Left hindlimb (tissue), 1 donor: ENCODE results near the gene TRIM44.
"Not testable (repeated sequence)": the region's sequence is repeated elsewhere in the genome, so short reads cannot be mapped to it uniquely, and the experiment has no call there.

ENCODE experiments used
- DNase-seq: peaks from one replicate; pipeline ENCODE4 v3.0.0-alpha.2; 2018

The TRIM44 gene

DNA sequence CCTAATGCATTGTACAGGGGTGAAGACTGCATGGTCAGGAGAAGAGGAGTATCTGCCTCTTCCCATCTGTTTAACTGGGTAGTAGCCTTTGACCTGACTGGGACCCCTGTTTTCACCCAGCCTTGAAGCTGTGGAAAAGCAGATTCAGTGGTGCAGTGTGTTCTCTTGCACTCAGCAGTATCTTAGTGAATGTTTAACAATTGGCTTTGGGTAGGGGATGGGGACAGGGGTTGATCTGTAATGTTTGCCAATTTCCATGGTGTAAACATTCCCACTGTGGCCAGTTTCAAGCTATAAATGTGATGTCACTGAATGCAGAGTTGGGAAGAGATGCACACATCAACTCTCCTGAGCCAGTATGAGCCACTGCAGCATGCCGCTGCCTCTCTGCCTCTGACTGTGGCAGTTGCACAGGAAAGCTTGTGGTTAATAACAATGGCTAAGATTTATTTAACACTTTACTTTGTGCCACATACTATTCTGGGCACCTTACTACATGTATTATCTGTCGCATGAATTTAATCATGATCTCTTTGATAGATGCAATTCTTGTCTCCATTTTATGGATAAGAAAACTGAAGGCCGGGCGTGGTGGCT lies 28.6 kb upstream of the TRIM44 start:
- no peak for DNase-seq

DNA sequence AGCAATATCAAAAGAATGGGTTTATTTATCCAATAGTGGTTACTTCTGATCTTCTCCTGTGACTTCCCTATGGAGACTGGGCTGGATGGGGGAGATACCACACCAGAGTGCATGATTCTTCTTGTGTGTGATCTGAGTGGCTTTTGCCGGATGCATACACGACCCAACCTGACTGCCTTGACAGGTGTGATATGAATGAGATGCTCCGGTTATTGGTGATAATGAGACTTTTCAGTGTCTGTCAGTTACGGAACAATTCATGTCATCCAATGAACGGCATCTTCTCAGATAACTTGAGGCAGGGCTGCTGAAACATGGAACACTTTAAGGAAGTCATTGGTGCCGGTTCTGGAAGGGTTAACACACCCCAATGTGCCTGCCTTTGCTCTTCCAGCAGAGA lies 26.6 kb upstream of the TRIM44 start:
- DNase-seq: no peak

DNA sequence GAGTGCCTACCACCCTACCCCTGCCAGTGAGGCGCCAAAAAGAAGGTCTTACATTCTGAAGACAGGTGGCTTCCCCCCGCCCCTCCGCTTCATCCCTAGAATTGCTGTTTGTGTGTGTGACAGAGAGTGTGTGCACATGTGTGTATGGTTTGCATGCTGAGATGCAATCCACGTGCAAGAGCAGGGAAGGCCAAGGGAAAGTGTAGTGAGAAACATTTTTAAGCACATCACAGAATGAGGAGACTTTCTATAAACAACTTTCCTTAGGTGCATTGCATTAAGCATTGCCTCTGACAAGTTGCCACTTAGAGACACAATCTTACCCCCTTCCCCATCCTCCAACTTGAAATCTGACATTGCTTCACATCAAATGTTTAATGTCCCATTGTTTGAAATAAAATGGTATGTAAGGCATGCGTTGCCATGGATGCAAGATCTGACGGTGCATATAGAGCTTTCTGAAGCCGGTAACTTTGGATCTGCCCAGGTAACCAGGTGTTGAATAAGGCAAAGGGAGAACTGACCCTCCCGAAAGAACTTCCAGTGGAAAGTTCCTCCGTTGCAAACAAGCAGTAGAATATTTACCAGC lies 22.9 kb upstream of the TRIM44 start:
- no peak for DNase-seq

DNA sequence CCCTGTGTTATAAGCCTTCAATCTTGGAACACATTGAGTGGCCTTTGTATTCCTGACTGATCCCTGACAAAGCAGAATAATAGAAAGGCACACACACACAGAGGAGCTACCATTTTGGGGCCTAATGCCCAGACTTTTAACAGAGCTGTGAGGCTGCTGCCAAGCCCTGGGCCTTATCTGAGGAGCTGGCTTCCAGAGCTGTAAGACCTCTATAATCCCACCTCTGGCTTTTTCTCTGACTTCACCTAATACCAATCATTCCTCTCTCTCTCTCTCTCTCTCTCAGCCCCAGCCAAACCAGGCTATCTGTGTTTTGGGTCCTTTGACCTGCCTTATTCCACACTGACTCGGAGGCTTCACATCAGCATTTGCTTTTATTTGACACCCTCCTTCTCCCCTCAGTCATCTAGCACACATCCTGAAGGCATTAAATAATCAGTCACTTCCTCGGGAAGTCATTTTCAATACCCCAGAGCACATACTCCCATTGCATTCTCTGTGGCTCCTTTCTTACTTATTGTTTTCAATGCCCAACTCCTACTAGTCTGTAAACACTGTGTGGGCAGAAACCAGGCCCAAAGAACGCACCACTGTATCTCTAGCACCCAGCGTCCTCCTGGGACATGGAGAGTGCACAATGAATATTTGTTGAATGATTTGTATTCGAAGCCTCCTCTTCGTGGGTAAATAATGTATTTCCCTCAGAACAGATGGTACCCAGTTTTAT lies 21.2 kb upstream of the TRIM44 start:
- DNase-seq: no peak

DNA sequence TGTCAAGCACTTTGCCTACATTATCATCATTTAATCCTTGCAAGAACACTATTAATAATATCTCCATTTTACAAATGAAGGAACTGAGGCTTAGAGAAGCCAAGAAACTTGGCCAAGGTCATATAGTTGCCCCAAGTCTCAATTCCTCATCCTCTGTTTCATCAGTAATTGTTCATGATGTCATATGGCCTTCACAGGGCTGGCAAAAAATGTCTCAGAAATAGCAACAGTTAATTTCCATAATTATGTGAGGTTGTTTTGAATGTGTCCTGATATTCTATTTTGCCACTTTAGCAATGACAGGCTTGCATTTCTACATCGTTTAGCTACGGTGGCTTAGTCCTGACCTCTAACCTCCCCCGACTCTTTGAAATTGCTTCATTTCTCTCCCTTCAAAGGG lies 20.6 kb upstream of the TRIM44 start:
- DNase-seq: no peak

DNA sequence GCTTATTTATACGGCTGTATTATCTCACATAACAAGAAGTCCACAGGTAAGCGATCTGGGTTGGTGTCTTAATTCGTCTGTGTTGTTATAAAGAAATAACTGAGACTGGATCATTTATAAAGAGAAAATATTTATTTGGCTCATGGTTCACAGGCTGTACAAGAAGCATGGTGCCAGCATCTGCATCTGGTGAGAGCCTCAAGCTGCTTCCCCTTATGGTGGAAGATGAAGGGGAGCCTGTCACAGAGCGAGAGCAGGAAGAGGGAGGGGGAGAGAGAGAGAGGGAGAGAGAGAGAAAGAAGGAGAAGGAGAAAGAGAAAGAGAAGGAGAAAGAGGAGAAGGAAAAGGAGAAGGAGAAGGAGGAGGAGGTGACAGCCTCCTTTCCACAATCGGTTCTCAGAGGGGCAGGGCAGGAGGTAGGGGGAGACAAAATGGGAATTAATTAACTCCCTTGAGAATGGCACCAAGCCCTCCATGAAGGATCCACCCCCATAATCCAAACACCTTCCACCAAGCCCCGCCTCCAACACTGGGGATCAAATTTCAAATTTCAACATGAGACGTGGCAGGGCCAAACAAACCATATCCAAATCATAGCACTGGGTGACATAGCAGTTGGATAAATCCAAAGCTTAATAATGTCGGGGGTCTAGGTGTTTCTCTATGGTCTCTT lies 15.0 kb upstream of the TRIM44 start:
- DNase-seq: no peak

DNA sequence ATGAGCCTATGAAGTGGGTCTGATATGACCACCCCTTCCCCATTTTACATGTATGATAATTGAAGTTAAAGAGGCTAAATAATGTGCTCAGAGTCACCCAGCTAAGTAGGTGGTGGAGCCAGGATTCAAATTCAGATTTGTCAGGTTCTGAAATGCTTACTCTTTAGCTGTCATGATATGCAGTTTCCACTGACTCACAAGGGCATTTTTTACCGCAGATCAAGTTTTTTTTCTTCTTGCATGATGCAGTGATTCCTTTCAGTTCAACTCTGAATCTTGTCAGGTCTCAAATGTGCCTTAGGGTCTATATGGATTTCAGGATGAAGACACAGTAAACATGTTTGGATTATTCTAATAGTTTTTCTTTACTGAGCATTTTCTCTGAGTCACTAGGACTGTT lies 12.6 kb upstream of the TRIM44 start:
- DNase-seq: no peak

DNA sequence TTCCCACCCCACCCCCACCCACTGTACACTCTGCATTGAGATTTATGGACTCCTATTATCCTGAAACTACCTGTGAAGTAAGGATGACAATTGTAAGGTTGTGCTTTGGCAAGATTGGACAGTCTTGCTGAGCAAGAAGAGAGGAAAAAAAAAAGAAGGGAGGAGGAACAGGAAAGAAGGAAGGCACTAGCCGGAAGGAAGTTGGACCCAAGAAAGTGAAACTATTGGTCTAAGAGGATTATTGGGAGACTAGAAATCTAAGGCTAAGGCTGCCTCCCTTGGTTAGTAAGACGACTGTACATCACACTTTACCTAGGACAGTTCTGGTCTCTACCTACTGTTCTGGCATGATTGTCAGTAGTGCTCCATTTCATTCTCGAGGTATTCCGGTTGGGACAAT lies 12.1 kb upstream of the TRIM44 start:
- DNase-seq: no peak

DNA sequence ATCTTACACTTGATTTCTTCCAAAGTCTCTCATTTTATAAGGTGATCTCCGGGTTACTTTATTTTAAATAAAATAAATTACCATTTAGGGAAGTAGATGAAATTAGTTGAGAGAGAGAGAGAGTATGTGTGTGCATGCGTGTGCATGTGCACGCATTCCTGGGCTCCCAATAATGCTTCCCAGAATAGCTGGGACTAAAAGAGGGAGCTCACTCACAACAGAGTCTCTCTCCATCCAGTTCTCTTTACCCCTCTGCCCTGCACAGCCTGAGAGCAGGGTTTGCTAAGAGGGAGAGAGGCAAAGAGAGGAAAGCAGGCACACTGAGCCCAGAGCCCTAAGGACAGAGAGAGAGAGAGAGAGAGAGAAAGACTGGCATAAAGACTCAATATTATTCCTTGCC lies 11.3 kb upstream of the TRIM44 start:
- no peak for DNase-seq

DNA sequence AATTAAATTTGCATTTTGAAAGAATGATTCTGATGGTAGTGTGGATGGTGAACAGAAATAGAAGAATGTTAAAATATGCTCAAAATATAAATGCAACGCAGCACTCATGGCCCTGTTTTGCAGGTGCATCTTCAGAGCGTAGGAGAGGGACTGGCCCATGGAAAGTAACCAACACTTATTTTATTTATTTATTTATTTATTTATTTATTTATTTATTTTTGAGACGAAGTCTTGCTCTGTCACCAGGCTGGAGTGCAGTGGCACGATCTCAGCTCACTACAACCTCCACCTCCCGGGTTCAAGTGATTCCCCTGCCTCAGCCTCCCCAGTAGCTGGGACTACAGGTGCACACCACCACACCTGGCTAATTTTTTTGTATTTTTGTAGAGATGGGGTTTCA lies 9.8 kb upstream of the TRIM44 start:
- not testable (repeated sequence) for DNase-seq

DNA sequence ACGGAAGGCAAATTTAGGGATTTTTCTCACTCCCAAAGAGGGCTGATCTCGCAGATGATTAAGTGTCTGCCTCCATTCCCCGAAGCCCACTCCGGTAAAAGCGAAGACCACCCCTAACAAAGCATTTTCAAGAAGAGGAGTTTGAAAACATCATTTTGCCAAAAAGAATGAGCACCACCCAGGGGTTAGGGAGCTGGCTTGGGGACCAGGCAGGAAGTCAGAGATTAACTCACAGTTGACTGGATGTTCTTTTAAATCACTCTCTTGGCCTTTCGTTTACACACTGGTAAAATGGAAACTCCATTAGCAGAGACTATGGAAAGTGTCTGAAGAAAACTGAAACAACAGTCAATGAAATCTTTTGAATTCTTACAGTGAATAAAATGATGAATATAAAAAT lies 7.9 kb upstream of the TRIM44 start:
- DNase-seq: no peak

DNA sequence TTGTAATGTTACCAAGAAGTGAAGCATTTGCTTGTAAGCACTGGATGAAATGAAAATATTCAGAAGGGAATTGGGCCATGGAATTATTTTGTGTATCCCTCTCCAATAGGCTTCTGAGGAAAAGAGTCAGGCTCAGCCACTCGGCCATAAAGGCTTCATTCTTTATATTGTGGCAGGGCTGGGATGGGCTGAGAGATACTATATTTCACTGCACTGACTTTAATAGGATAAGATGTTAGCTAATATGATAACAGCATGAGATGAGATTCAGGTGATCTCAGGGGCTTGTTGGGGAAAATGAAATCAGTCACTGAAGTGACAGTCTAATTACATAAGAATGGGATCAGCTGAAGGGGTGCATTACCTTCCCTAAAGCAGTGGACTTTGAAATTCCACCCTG lies 7.3 kb upstream of the TRIM44 start:
- DNase-seq: no peak

DNA sequence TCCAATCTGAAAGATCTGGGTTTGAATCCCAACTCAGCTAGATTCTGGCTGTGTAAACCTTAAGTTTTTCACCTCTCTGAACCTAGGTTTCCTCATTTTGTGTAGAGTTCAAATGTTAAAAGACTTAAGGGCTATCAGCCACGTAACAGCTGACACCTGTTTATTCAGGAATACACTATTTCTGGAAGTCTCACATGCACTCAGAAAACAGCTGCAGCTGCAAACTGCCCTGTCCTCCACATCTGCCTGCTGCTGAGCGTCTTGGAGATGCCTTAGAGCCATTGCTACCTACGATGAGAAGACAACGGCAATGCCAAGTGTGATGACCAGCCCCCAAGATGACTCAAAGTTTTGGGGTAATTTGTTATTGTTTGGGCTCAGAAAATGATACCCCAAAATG lies 6.7 kb upstream of the TRIM44 start:
- DNase-seq: no peak

DNA sequence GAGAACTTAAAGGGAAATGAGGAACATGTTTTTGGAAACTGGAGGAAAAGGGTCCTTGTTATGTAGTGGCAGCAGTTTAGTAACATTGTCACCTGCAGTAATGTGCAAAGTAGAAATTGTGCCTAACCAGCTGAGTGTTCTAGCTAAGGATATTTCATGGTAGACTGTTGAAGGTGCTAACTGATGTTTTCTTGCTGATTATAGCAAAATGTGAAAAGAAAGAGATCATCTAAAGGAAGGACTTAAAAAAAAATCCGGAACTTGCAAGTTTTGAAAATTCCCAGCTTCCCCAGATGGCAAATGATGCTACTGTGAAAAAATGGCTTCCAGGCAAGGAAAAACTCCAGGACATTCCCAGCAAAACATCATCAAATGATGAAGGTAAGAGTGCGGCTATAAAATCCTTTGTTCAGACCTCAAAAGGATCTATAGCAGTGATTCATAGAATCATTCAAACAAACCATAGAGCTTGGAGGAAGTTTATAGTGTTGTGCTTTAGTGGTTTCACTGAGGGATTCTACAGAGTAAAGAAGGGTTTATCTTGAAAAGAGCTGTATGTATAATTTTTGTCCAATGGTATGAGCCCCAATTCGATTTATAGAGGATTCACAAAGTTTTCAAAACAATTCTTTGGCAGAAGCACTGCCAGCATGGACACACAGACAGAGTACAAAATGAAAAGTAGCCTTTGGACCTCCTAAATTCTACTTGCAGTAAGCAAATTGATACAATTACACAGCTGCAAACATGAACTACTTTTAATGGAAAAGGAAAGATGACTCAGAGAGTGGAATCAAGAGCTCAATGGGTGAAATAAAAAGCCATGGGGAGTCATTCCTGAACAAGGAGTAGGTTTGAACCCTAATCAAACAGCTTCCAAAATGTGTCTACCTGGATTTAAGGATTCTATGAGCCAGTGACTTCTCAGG lies 4.3 kb upstream of the TRIM44 start:
- no peak for DNase-seq

DNA sequence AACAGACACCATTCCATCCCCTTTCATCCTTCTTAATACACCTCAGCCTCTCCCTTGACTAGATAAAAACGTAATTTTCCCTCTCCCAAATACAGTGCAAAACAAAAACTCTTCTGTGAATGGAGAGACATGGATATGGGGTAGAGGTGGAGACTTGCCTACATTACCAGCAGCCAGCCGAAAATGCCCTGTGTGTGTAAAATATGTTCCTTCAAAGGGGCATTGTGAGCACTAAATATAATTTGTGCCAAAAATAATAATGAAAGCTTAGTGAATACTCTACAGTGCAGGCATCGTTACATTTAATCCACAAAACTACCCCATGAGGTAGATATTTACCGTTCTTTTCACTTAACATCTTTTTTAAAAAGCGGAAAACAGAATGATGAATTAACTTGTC lies 1.0 kb upstream of the TRIM44 start:
- DNase-seq: no peak

DNA sequence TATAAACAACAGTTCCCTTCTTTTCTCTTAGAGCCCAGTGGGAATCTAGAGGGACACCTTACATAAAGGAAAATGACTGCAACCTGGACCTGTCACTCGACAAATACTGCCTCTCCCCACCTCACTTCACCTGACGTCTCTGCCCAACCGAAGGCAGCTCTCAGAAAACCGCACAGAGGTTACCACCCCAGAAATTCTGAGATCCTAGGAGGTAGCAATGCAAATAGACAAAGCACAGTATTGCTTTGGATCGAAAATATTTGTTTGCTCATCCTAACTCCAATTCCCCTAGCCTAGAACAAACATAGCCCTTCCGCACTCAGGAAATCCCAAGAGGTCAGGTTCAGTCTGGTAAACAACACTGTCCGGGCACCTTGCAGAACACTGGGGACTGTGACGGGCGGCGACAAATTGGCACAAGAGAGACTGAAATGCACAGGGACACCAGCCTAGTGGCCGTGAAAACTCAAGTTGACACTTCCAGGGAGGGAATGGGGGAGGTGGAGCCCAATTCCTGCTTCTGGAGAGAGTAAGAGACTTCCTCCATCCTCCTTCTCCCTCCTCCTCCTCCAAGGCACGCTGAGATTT lies 420 bp upstream of the TRIM44 start:
- DNase-seq: no peak

DNA sequence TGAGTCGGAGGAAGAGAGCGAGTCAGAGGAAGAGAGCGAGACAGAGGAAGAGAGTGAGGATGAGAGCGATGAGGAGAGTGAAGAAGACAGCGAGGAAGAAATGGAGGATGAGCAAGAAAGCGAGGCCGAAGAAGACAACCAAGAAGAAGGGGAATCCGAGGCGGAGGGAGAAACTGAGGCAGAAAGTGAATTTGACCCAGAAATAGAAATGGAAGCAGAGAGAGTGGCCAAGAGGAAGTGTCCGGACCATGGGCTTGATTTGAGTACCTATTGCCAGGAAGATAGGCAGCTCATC lies 780 bp downstream of the TRIM44 start:
- DNase-seq: no peak

DNA sequence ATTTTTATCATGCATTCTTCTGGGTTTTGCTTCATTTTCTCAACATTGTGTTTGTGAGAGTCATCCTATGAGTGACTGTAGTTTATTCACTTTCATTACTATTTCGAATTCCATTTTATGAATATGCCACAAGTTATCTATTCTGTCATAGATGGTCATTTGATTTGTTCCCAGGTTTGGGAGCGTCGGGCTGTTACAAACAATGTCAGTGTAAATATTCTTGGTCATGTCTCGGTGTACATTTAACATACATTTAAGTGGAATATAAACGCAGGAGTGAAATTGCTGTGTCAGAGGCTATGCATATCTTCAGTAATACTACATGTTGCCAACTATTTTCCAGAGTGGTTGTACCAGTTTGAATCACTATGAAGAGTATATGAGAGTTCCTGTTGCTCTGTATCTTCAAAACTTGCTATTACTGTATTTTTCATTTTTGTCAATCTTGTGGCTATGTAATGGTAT lies 2.4 kb downstream of the TRIM44 start:
- DNase-seq: no peak

DNA sequence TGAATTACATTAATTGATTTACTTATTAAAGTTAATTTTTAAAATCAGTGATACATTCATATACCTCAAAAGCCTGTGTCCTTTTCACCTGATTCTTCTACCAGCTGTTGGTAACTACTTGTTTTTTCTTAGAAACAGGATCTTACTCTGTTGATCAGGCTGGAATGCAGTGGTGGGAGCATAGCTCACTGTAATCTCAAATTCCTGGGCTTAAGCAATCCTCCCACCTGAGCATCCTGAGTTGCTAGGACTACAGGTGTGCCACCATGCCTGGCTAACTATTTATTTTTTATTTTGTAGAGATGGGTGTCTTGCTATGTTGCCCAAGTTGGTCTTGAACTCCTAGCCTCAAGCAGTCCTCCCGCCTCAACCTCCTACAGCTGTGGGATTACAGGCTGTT lies 4.7 kb downstream of the TRIM44 start:
- no peak for DNase-seq

DNA sequence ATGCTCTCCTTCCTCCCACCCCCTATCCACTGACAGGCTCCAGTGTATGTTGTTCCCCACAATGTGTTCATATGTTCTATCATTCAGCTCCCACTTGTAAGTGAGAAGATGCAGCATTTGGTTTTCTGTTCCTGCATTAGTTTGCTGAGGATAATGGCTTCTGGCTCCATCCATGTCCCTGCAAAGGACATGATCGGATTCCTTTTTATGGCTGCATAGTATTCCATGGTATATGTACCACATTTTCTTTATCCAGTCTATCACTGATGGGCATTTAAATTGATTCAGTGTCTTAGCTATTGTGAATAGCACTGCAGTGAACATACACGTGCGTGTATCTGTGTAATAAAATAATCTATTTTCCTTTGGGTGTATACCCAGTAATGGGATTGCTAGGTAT lies 5.8 kb downstream of the TRIM44 start:
- not testable (repeated sequence) for DNase-seq

DNA sequence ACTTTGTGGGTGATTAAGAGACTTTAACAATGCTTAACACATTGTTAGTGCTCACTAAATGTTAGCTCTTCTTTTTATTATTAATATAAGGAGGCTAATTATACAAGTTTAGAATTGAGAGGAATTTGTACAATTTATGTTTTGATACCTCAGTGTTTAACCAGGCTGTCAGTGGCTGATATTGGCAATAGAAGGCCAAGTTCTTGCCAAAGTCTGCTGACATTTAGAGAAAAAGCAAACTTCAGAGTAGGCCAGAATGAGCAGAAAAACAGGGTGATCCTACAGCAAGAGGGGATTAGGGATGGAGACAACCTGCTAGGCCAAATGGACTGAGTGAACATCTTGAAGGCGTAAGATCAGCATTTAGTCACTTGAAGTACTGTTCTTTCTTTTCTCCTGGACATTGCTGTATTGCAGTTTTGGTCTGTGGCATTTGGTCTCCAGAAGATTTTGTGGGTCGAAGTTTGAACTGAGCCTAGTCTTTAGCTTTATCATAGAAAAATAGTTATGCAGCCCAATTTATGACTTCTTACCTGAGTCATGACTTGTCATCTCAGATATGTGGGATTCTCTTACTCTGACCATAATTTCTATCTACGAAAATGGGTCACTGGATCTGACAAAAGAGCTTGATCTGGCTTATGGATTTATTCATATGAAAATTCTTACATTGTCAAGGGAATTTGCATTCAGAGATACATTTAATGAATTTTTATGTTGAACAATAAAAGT lies 9.0 kb downstream of the TRIM44 start:
- no peak for DNase-seq

DNA sequence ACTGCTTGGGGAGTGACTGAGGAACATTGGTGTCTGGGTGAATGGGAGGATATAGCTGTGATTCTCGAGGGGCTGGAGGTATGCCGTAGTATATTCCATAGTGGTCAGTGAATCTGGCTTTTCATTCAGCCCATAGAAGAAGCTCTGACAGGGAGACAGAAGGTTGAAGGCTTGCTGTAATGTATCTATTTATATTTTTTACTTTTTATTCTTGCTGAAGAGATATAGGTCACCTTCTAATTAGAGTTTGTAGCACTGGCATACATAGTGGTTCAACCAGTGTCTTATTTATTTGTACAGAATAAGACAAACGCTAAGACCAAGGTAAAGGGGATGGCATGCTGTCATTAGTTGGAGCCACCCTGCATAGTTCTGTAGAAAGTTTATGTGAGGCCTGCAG lies 10.0 kb downstream of the TRIM44 start:
- DNase-seq: no peak
